ENCODE measurements around the gene IFNA8.

DNA sequence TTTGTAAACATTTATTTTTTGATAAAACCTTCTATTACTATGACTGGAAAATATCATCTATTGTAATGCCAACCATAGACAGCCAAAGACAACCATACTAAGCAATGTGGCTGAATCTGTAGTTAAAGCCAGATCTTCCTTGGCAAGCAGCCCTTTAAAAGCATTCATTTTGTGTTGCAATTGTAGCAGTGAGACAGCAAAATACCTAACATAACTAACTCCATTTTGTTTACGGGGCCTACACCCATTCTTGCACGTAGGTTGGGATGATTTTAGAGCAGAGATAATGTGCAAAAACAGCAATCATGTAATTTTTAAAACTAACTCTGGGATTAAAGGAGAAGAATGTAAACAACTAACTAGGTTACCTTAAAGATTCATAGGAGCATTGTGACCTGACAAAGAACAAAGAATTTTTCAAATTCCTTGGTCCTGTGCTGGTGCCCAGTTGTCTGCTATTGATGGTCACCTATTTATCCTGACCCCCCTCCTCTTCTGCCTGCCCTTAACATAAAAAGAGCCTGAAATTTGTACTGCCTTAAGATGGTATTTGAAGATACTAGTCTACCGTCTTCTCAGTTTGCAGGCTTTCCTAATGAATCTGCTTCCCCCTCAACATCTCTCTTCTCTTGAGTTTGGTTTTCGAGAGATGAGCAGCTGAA, 41.9 kb downstream of the IFNA8 start:
- TF ChIP-seq POLR2AphosphoS5 (IDR thresholded peaks at IDR 0.05; ENCODE audit: low read depth, low read length), result no peak
- TF ChIP-seq, protein P1, sequence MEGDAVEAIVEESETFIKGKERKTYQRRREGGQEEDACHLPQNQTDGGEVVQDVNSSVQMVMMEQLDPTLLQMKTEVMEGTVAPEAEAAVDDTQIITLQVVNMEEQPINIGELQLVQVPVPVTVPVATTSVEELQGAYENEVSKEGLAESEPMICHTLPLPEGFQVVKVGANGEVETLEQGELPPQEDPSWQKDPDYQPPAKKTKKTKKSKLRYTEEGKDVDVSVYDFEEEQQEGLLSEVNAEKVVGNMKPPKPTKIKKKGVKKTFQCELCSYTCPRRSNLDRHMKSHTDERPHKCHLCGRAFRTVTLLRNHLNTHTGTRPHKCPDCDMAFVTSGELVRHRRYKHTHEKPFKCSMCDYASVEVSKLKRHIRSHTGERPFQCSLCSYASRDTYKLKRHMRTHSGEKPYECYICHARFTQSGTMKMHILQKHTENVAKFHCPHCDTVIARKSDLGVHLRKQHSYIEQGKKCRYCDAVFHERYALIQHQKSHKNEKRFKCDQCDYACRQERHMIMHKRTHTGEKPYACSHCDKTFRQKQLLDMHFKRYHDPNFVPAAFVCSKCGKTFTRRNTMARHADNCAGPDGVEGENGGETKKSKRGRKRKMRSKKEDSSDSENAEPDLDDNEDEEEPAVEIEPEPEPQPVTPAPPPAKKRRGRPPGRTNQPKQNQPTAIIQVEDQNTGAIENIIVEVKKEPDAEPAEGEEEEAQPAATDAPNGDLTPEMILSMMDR (IDR thresholded peaks at IDR 0.05), result no peak
- TF ChIP-seq, protein P2, sequence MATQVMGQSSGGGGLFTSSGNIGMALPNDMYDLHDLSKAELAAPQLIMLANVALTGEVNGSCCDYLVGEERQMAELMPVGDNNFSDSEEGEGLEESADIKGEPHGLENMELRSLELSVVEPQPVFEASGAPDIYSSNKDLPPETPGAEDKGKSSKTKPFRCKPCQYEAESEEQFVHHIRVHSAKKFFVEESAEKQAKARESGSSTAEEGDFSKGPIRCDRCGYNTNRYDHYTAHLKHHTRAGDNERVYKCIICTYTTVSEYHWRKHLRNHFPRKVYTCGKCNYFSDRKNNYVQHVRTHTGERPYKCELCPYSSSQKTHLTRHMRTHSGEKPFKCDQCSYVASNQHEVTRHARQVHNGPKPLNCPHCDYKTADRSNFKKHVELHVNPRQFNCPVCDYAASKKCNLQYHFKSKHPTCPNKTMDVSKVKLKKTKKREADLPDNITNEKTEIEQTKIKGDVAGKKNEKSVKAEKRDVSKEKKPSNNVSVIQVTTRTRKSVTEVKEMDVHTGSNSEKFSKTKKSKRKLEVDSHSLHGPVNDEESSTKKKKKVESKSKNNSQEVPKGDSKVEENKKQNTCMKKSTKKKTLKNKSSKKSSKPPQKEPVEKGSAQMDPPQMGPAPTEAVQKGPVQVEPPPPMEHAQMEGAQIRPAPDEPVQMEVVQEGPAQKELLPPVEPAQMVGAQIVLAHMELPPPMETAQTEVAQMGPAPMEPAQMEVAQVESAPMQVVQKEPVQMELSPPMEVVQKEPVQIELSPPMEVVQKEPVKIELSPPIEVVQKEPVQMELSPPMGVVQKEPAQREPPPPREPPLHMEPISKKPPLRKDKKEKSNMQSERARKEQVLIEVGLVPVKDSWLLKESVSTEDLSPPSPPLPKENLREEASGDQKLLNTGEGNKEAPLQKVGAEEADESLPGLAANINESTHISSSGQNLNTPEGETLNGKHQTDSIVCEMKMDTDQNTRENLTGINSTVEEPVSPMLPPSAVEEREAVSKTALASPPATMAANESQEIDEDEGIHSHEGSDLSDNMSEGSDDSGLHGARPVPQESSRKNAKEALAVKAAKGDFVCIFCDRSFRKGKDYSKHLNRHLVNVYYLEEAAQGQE (IDR thresholded peaks at IDR 0.05; ENCODE audit: insufficient read depth in 1 of 2, low read depth in 2 of 2, low read length in 1 of 2), result no peak

Data from Panc1 (cell line).